ENCODE measurements around the gene GNG14.
"Not testable (repeated sequence)": the region's sequence is repeated elsewhere in the genome, so short reads cannot be mapped to it uniquely, and the experiment has no call there.

The GNG14 gene

GRCh38 chr19:12687496-12688196 lies at the start of gene GNG14:
TSS of gene GNG14 (plus strand) at chr19:12687998. CDS start at chr19:12688049, 51 bp downstream.
- intact Hi-C loops (cut with DNase I; ENCODE audit: low total_unique reads), result no loop called here
- peak in 1 of 2 donors; percentile 54 for DNase-seq
- H3K9me3 ChIP-seq, result no peaks in the 10 kb centered on the region
- H3K27me3 ChIP-seq, result no peaks in the 10 kb centered on the region
- H3K27ac ChIP-seq, result no peak within 1 kb of the TSS
- H3K4me1 ChIP-seq, result no peaks in the 10 kb centered on the region
- TF ChIP-seq, protein P1, sequence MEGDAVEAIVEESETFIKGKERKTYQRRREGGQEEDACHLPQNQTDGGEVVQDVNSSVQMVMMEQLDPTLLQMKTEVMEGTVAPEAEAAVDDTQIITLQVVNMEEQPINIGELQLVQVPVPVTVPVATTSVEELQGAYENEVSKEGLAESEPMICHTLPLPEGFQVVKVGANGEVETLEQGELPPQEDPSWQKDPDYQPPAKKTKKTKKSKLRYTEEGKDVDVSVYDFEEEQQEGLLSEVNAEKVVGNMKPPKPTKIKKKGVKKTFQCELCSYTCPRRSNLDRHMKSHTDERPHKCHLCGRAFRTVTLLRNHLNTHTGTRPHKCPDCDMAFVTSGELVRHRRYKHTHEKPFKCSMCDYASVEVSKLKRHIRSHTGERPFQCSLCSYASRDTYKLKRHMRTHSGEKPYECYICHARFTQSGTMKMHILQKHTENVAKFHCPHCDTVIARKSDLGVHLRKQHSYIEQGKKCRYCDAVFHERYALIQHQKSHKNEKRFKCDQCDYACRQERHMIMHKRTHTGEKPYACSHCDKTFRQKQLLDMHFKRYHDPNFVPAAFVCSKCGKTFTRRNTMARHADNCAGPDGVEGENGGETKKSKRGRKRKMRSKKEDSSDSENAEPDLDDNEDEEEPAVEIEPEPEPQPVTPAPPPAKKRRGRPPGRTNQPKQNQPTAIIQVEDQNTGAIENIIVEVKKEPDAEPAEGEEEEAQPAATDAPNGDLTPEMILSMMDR (IDR thresholded peaks at IDR 0.05), result no peak
- peaks cover 0 to 17% (median 0%) of the 10 kb centered on the region in 3 donors for H3K36me3 ChIP-seq
- H3K4me3 ChIP-seq, result no peak within 1 kb of the TSS

DNA sequence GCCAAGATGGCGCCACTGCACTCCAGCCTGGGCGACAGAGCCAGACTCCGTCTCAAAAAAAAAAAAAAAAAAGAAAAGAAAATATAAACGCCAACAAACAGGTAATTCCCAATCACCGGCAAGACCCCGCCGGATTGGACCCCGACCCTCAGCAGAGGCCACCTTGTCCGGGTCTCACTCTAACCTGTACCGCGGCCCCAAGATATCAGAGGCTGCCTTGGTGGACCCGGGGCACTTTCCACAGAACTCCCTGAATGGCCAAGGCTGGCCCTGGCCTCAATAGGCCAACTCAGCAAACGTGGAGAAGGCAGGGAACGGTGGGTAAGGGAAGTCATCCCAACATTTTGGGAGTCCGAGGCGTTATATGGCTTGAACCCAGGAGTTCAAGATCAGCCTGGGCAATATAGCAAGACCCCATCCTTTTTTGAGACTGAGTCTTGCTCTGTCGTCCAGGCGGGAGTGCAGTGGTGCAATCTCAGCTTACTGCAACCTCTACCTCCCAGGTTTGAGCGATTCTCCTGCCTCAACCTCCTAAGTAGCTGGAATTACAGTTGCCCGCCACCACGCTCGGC lies 49.1 kb upstream of the GNG14 start:
- H3K27me3 ChIP-seq, result no peaks in the 10 kb centered on the region
- intact Hi-C loops (cut with DNase I; ENCODE audit: low total_unique reads), result no loop called here
- no peaks in the 10 kb centered on the region for H3K36me3 ChIP-seq
- DNase-seq, result no peak
- no peaks in the 10 kb centered on the region for H3K9me3 ChIP-seq
- no peak overlapping the region for H3K27ac ChIP-seq
- no peak overlapping the region for H3K4me3 ChIP-seq
- TF ChIP-seq, protein P1 (IDR thresholded peaks at IDR 0.05), result no peak
- peaks cover 0 to 13% (median 7%) of the 10 kb centered on the region in 4 donors for H3K4me1 ChIP-seq

DNA sequence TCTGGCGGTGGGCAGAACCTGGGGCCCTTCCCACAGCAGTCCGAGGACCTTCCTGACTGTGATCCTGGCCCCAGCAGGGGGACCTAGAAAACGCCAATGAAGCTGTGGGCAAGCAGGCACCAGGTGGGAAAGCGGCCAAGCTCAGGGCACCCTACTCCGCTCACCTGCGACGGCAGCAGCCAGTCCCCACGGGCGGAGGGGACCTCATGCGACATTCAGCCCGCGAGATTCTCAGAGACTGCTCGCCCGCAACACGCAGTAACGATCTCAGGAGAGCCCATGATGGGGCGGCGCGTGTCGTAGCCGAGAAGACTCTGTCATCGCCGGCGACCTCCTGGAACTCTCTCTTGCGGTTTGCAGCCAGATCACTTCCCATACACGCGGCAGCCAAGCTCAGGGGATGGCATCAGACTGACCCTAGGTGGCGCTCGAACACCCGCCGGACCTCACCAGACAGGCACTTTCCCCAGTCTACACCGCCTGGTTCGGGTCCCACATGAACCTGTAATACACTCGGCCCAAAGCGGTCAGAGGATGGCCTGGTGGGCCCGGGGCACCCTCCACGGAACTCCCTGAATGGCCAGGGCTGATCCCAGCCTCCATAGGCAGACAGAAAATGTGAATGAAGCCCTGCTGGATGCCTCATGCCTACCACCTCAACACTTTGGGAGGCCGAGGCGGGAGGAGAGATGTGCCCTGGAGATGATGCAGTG lies 47.7 kb upstream of the GNG14 start:
- TF ChIP-seq, protein P1 (IDR thresholded peaks at IDR 0.05), result peak; percentile 69 to 76
- intact Hi-C loops (cut with DNase I; ENCODE audit: low total_unique reads), result no loop called here
- H3K4me1 ChIP-seq, result peaks cover 0 to 13% (median 7%) of the 10 kb centered on the region in 4 donors
- peak; percentile 80 to 87 for DNase-seq
- H3K9me3 ChIP-seq, result no peaks in the 10 kb centered on the region
- H3K27me3 ChIP-seq, result no peaks in the 10 kb centered on the region
- H3K4me3 ChIP-seq, result peak overlapping the region in 1 of 2 donors; percentile 27
- H3K36me3 ChIP-seq, result no peaks in the 10 kb centered on the region
- H3K27ac ChIP-seq, result no peak overlapping the region

GRCh38 chr19:12641456-12641855 lies 46.3 kb upstream of the GNG14 start:
- no peak overlapping the region for H3K27ac ChIP-seq
- H3K36me3 ChIP-seq, result peaks cover 0 to 2% (median 0%) of the 10 kb centered on the region in 3 donors
- no peak for DNase-seq
- H3K27me3 ChIP-seq, result no peaks in the 10 kb centered on the region
- peaks cover 0 to 13% (median 7%) of the 10 kb centered on the region in 4 donors for H3K4me1 ChIP-seq
- no peaks in the 10 kb centered on the region for H3K9me3 ChIP-seq
- H3K4me3 ChIP-seq, result no peak overlapping the region
- intact Hi-C loops (cut with DNase I; ENCODE audit: low total_unique reads), result no loop called here
- TF ChIP-seq, protein P1 (IDR thresholded peaks at IDR 0.05), result no peak

- Histone ChIP-seq H3K9me3 (no peaks in the 10 kb centered on the region), H3K4me1 (peaks cover 0 to 17% (median 9%) of the 10 kb centered on the region in 4 donors), H3K27ac (no peak overlapping the region), H3K4me3 (no peak overlapping the region), H3K27me3 (no peaks in the 10 kb centered on the region), H3K36me3 (peaks cover 0 to 4% (median 0%) of the 10 kb centered on the region in 3 donors)
- TF ChIP-seq, protein P1 (IDR thresholded peaks at IDR 0.05), result no peak
- no peak for DNase-seq
- intact Hi-C loops (cut with DNase I; ENCODE audit: low total_unique reads), result no loop called here
Observed at GRCh38 chr19:12642506-12642905, 45.3 kb upstream of the GNG14 start.

- H3K9me3 ChIP-seq; intact Hi-C loops (cut with DNase I; ENCODE audit: low total_unique reads); H3K27me3 ChIP-seq; DNase-seq; H3K27ac ChIP-seq; H3K36me3 ChIP-seq; H3K4me3 ChIP-seq: not testable (repeated sequence)
- H3K4me1 ChIP-seq, result peaks cover 0 to 29% (median 15%) of the 10 kb centered on the region in 4 donors
Observed at GRCh38 chr19:12643716-12644115, 44.1 kb upstream of the GNG14 start.
